ENCODE measurements around the gene AZU1. TPM values are rescaled to one million over a fixed set of nuclear protein-coding genes. Genes with fewer than 3 reads are reported as not detected.
A peak's percentile ranks its signal among the peaks of the same experiment; 100 is the strongest.

Gene AZU1
- total RNA-seq, 1 donor from 2014 or later, result 0.41 TPM

GRCh38 chr19:795073-795611 is 32.5 kb upstream of the AZU1 start:
- no peak for DNase-seq (ENCODE audit: extremely low spot score, unreplicated experiment)
- no peak overlapping the region for H3K27ac Mint-ChIP-seq
- TF ChIP-seq CTCF (conservative IDR thresholded peaks at IDR 0.05), result no peak
- H3K9me3 Mint-ChIP-seq, result no peaks in the 10 kb centered on the region
- peaks cover 21% of the 10 kb centered on the region for H3K4me1 Mint-ChIP-seq (ENCODE audit: unreplicated experiment)
- H3K36me3 Mint-ChIP-seq, result peaks cover 10% of the 10 kb centered on the region
- H3K4me3 Mint-ChIP-seq, result no peak overlapping the region
- H3K27me3 Mint-ChIP-seq, result peaks cover 6% of the 10 kb centered on the region

GRCh38 chr19:795691-796581 is 31.7 kb upstream of the AZU1 start:
- no peaks in the 10 kb centered on the region for H3K9me3 Mint-ChIP-seq
- H3K4me1 Mint-ChIP-seq (ENCODE audit: unreplicated experiment), result peaks cover 26% of the 10 kb centered on the region
- no peak overlapping the region for H3K27ac Mint-ChIP-seq
- no peak overlapping the region for H3K4me3 Mint-ChIP-seq
- H3K36me3 Mint-ChIP-seq, result peaks cover 15% of the 10 kb centered on the region
- DNase-seq (ENCODE audit: extremely low spot score, unreplicated experiment), result no peak
- no peak for TF ChIP-seq CTCF (conservative IDR thresholded peaks at IDR 0.05)
- peaks cover 6% of the 10 kb centered on the region for H3K27me3 Mint-ChIP-seq

GRCh38 chr19:796692-797527 is 30.7 kb upstream of the AZU1 start, which contains the start of gene PTBP1:
Gene PTBP1 (plus strand): TSS chr19:797452. CDS start chr19:797498, 46 bp downstream.
- Mint-ChIP-seq H3K9me3 (no peaks in the 10 kb centered on the region), H3K27me3 (peaks cover 6% of the 10 kb centered on the region), H3K4me1 (ENCODE audit: unreplicated experiment) (peaks cover 21% of the 10 kb centered on the region), H3K36me3 (peaks cover 15% of the 10 kb centered on the region), H3K4me3 (peak within 1 kb of the TSS; percentile 97), H3K27ac (peak within 1 kb of the TSS; percentile 98)
- peak; percentile 100 for DNase-seq (ENCODE audit: extremely low spot score, unreplicated experiment)
- TF ChIP-seq CTCF (conservative IDR thresholded peaks at IDR 0.05), result peak; percentile 12

- peaks cover 6% of the 10 kb centered on the region for H3K27me3 Mint-ChIP-seq
- H3K4me3 Mint-ChIP-seq, result peak overlapping the region; percentile 97
- DNase-seq (ENCODE audit: extremely low spot score, unreplicated experiment), result peak; percentile 95
- H3K9me3 Mint-ChIP-seq, result no peaks in the 10 kb centered on the region
- peaks cover 25% of the 10 kb centered on the region for H3K4me1 Mint-ChIP-seq (ENCODE audit: unreplicated experiment)
- H3K27ac Mint-ChIP-seq, result peak overlapping the region; percentile 98
- H3K36me3 Mint-ChIP-seq, result peaks cover 18% of the 10 kb centered on the region
- no peak for TF ChIP-seq CTCF (conservative IDR thresholded peaks at IDR 0.05)
Measured at GRCh38 chr19:797528-798414, 29.9 kb upstream of the AZU1 start.
